Activated CD4-positive, alpha-beta T cell treated with anti-CD3 and anti-CD28 coated beads, Interleukin-10, Interleukin-2, amounts not matched to agents 100 ng/mL and 50 ng/mL, durations not matched to agents 16 hours and 8 hours (primary cell): Measurements from ENCODE around the gene MTERF2.

Source experiments
- DNase-seq: peaks from one replicate; pipeline ENCODE4 v3.0.0-alpha.2; 2020

MTERF2 gene

GRCh38 chr12:106950591-106950990 is 36.4 kb downstream of the MTERF2 start:
- DNase-seq, result no peak

GRCh38 chr12:106947461-106947860 is 39.5 kb downstream of the MTERF2 start:
- DNase-seq, result no peak

GRCh38 chr12:106945261-106945851 is 41.6 kb downstream of the MTERF2 start:
- DNase-seq, result no peak

GRCh38 chr12:106942775-106943174 is 44.2 kb downstream of the MTERF2 start:
- DNase-seq, result no peak

- no peak for DNase-seq
Measured at GRCh38 chr12:106941481-106942156, 45.3 kb downstream of the MTERF2 start.

- no peak for DNase-seq
Measured at GRCh38 chr12:106934277-106934676, 52.7 kb downstream of the MTERF2 start.
